Pancreas (tissue), 10 donors: ENCODE measurements around the gene COQ9. TPM values are rescaled to one million over a fixed set of nuclear protein-coding genes. Genes with fewer than 3 reads are reported as not detected.
A peak's percentile ranks its signal among the peaks of the same experiment; 100 is the strongest.
"Not testable (repeated sequence)": the region's sequence is repeated elsewhere in the genome, so short reads cannot be mapped to it uniquely, and the experiment has no call there.

ENCODE experiments used
- ATAC-seq, 4 donors: fragments of 200-7000 bp; cut with Tn5 transposase; one replicate each; pipeline versions ENCODE4 v1.8.0 to v1.9.1; 2020; ENCODE audit warnings: mild to moderate bottlenecking in 4 of 4, moderate library complexity in 4 of 4
- DNase-seq, 6 donors: peaks; one replicate each; pipeline ENCODE4 v3.0.0-alpha.2; 2020
- FAIRE-seq: peaks from 2 replicates; lab custom pipeline; 2012; peaks lifted over from hg19 to GRCh38; lab: Jason Lieb, UNC
- H3K27ac ChIP-seq, 4 donors: fragments of 200-600 bp; sonication (generic); 1 replicate in 3 of 4; 2 replicates in 1 of 4; pipeline versions ENCODE4 v1.5.0 to v1.8.0; 2020
- H3K27me3 ChIP-seq, 4 donors: fragments of 200-600 bp; one replicate each; pipeline ENCODE4 v1.8.0; 2021
- H3K36me3 ChIP-seq, 3 donors: fragments of 200-600 bp; sonication (generic) in 1 of 3; one replicate each; pipeline versions ENCODE4 v1.5.0 to v1.8.0; 2020 to 2021
- H3K4me1 ChIP-seq, 3 donors: fragments of 200-600 bp; one replicate each; pipeline ENCODE4 v1.8.0; 2021
- H3K4me3 ChIP-seq, 4 donors: fragments of 200-600 bp; sonication (generic) in 2 of 4; one replicate each; pipeline versions ENCODE4 v1.5.0 to v1.8.0; 2020 to 2021
- H3K9me3 ChIP-seq, 4 donors: fragments of 200-600 bp; one replicate each; pipeline ENCODE4 v1.8.0; 2021
- CTCF ChIP-seq, 4 donors: fragments of 200-600 bp; sonication (generic) in 3 of 4; IDR thresholded peaks; one replicate each; pipeline versions ENCODE4 v1.5.0 to v1.8.0; 2021; ENCODE audit warnings: antibody characterized with exemption in 4 of 4
- WGBS, 2 donors: extraction: QIAGEN DNeasy Blood & Tissue Kit; methylation state at CpG; one replicate each; pipeline ENCODE4 v1.1.7; 2013; 5-methylcytosine and 5-hydroxymethylcytosine counted together
- intact Hi-C, 3 donors: fragments of 100-400 bp; cut with DNase I; formaldehyde crosslinking; loops; one replicate each; pipeline versions ENCODE4 v1.11.1 to v1.14.2; 2022
- polyA plus RNA-seq, 2 donors: library from polyadenylated mRNA; stranded (reverse); fragments of 200-250 nt; gene quantifications; one replicate each; pipeline ENCODE4 v1.2.3, GENCODE V29; 2013
- total RNA-seq, 6 donors: library from RNA; stranded (reverse); fragmentation: NEBNext Ultra II Directional in 4 of 6; extraction: Animal tissue kit (Norgen Biotek cat#: 25700) in 4 of 6; gene quantifications; one replicate each; pipeline versions ENCODE4 v1.2.1 to v1.2.4, GENCODE V29; 2021 to 2023
- donor health status: healthy with polysubstance abuse.
- donor health status: DM: no; HTN: no; CAD: no; lungs with moderate emphysema.
- donor health status: DM: no; HTN: no; CAD: no.
- donor health status: control.
- donor health status: control.
- donor health status: Bipolar disorder and iron deficiency.
- donor health status: DM: yes; HTN: yes; CAD: no.
- donor health status: DM: no; HTN: no; CAD: no.
- donor health status: DM: no; HTN: no; CAD: no.
- donor health status: DM: yes; HTN: yes; CAD: no.

The COQ9 gene
- total and polyA plus RNA-seq, 8 donors: 17.7 to 51.1 (median 25.3) TPM

- no peaks in the 10 kb centered on the region for H3K27me3 ChIP-seq
- H3K4me3 ChIP-seq: no peak overlapping the region
- no peak for ATAC-seq
- no peaks in the 10 kb centered on the region for H3K36me3 ChIP-seq
- intact Hi-C loops: no loop called here
- DNase-seq: no peak
- no peaks in the 10 kb centered on the region for H3K9me3 ChIP-seq
- no peaks in the 10 kb centered on the region for H3K4me1 ChIP-seq
- FAIRE-seq: no peak
- no peak overlapping the region for H3K27ac ChIP-seq
- whole genome bisulfite sequencing, 2 donors: 88 to 89% methylated on average over 4 of the region's 4 CpGs
- TF ChIP-seq CTCF (IDR thresholded peaks at IDR 0.05): no peak
Observed at GRCh38 chr16:57493767-57494166, 46.5 kb downstream of the COQ9 start.

- 73 to 81% methylated on average over 13 of the region's 13 CpGs for WGBS, 2 donors
- no peak for TF ChIP-seq CTCF (IDR thresholded peaks at IDR 0.05)
- Histone ChIP-seq H3K4me1 (no peaks in the 10 kb centered on the region), H3K27ac (no peak overlapping the region), H3K9me3 (no peaks in the 10 kb centered on the region), H3K27me3 (no peaks in the 10 kb centered on the region), H3K36me3 (no peaks in the 10 kb centered on the region), H3K4me3 (no peak overlapping the region)
- intact Hi-C loops: no loop called here
- ATAC-seq (no peak), DNase-seq (no peak), FAIRE-seq (no peak)
Observed at GRCh38 chr16:57497121-57497520, 49.8 kb downstream of the COQ9 start.

- TF ChIP-seq CTCF (IDR thresholded peaks at IDR 0.05): no peak
- WGBS, 2 donors: 80 to 90% methylated on average over 4 of the region's 4 CpGs
- no peak for FAIRE-seq
Observed at GRCh38 chr16:57498031-57498430, 50.8 kb downstream of the COQ9 start.

GRCh38 chr16:57499941-57500340 is 52.7 kb downstream of the COQ9 start:
- H3K27me3 ChIP-seq, H3K4me3 ChIP-seq, H3K9me3 ChIP-seq, ATAC-seq, H3K36me3 ChIP-seq, H3K4me1 ChIP-seq, FAIRE-seq, intact Hi-C loops, DNase-seq, H3K27ac ChIP-seq: not testable (repeated sequence)
- WGBS, 2 donors: 88 to 92% methylated on average over 11 of the region's 11 CpGs

More at GRCh38 chr16:57498031-57498430, 50.8 kb downstream of the COQ9 start:
- ATAC-seq: no peak
- no peaks in the 10 kb centered on the region for H3K9me3 ChIP-seq
- no peak overlapping the region for H3K4me3 ChIP-seq
- intact Hi-C loops: no loop called here
- no peaks in the 10 kb centered on the region for H3K4me1 ChIP-seq
- H3K36me3 ChIP-seq: no peaks in the 10 kb centered on the region
- H3K27ac ChIP-seq: no peak overlapping the region
- DNase-seq: no peak
- no peaks in the 10 kb centered on the region for H3K27me3 ChIP-seq

- TF ChIP-seq CTCF (IDR thresholded peaks at IDR 0.05): no peak
- intact Hi-C loops: no loop called here
- Histone ChIP-seq H3K36me3 (no peaks in the 10 kb centered on the region), H3K4me3 (no peak overlapping the region), H3K4me1 (no peaks in the 10 kb centered on the region), H3K9me3 (no peaks in the 10 kb centered on the region), H3K27me3 (no peaks in the 10 kb centered on the region), H3K27ac (no peak overlapping the region)
- DNase-seq (peak in 2 of 6 donors; percentile 44 to 52), ATAC-seq (peak; percentile 18 to 87 (median 69)), FAIRE-seq (no peak)
- 55 to 58% methylated on average over 9 of the region's 9 CpGs for WGBS, 2 donors
Observed at GRCh38 chr16:57500578-57501111, 53.4 kb downstream of the COQ9 start.
